ENCODE results near the gene ZNF280C. TPM values are rescaled to one million over a fixed set of nuclear protein-coding genes. Genes with fewer than 3 reads are reported as not detected.
"Not testable (repeated sequence)": the region's sequence is repeated elsewhere in the genome, so short reads cannot be mapped to it uniquely, and the experiment has no call there.

ZNF280C gene
- total RNA-seq, result 2.3 TPM
- long read RNA-seq, partial matches to known transcripts, result 1 of 1 reads
- long read RNA-seq, other reads (novel, unspliced or antisense), result 0 of 1 reads

- intact Hi-C loops (cut with DNase I), result no loop called here
- peak; percentile 92 for DNase-seq (ENCODE audit: low spot score)
These were observed at the start of gene ZNF280C for GRCh38 chrX:130268449-130269170. Gene ZNF280C, minus strand, starts transcription at chrX:130268899. Its CDS starts 8,450 bp downstream, at chrX:130260449.

GRCh38 chrX:130304587-130305368 is 36.1 kb upstream of the ZNF280C start:
- intact Hi-C loops (cut with DNase I), result no loop called here

GRCh38 chrX:130301977-130302376 is 33.3 kb upstream of the ZNF280C start:
- intact Hi-C loops (cut with DNase I), result no loop called here
- no peak for DNase-seq (ENCODE audit: low spot score)

More at GRCh38 chrX:130304587-130305368, 36.1 kb upstream of the ZNF280C start:
- no peak for DNase-seq (ENCODE audit: low spot score)

GRCh38 chrX:130301405-130301804 is 32.7 kb upstream of the ZNF280C start:
- DNase-seq (ENCODE audit: low spot score), result no peak
- intact Hi-C loops (cut with DNase I), result no loop called here

GRCh38 chrX:130300010-130300282 is 31.2 kb upstream of the ZNF280C start:
- no peak for DNase-seq (ENCODE audit: low spot score)
- intact Hi-C loops (cut with DNase I), result no loop called here

GRCh38 chrX:130299279-130300009 is 30.7 kb upstream of the ZNF280C start:
- intact Hi-C loops (cut with DNase I), result no loop called here

GRCh38 chrX:130296743-130297142 is 28.0 kb upstream of the ZNF280C start:
- intact Hi-C loops (cut with DNase I), result no loop called here
- no peak for DNase-seq (ENCODE audit: low spot score)

More at GRCh38 chrX:130299279-130300009, 30.7 kb upstream of the ZNF280C start:
- no peak for DNase-seq (ENCODE audit: low spot score)

- no peak for DNase-seq (ENCODE audit: low spot score)
- intact Hi-C loops (cut with DNase I), result no loop called here
These were observed 27.6 kb upstream of the ZNF280C start for GRCh38 chrX:130296297-130296678.

GRCh38 chrX:130295519-130296296 is 27.0 kb upstream of the ZNF280C start:
- intact Hi-C loops (cut with DNase I), result no loop called here
- no peak for DNase-seq (ENCODE audit: low spot score)

- intact Hi-C loops (cut with DNase I), result no loop called here
- no peak for DNase-seq (ENCODE audit: low spot score)
These were observed 18.5 kb upstream of the ZNF280C start for GRCh38 chrX:130287071-130287770.

GRCh38 chrX:130285710-130286109 is 17.0 kb upstream of the ZNF280C start:
- intact Hi-C loops (cut with DNase I), result no loop called here
- DNase-seq (ENCODE audit: low spot score), result no peak

- intact Hi-C loops (cut with DNase I), result no loop called here
- no peak for DNase-seq (ENCODE audit: low spot score)
These were observed 16.4 kb upstream of the ZNF280C start for GRCh38 chrX:130285069-130285620.

- no peak for DNase-seq (ENCODE audit: low spot score)
- intact Hi-C loops (cut with DNase I), result no loop called here
These were observed 13.5 kb upstream of the ZNF280C start for GRCh38 chrX:130282151-130282550.

- intact Hi-C loops (cut with DNase I), result no loop called here
- no peak for DNase-seq (ENCODE audit: low spot score)
These were observed 12.2 kb upstream of the ZNF280C start for GRCh38 chrX:130280901-130281300.

- intact Hi-C loops (cut with DNase I), result not testable (repeated sequence)
These were observed 3.6 kb upstream of the ZNF280C start for GRCh38 chrX:130272253-130272652.

GRCh38 chrX:130269391-130269790 is 692 bp upstream of the ZNF280C start:
- intact Hi-C loops (cut with DNase I), result not testable (repeated sequence)

More at GRCh38 chrX:130272253-130272652, 3.6 kb upstream of the ZNF280C start:
- not testable (repeated sequence) for DNase-seq (ENCODE audit: low spot score)

GRCh38 chrX:130267956-130268448 is 697 bp downstream of the ZNF280C start:
- no peak for DNase-seq (ENCODE audit: low spot score)
- intact Hi-C loops (cut with DNase I), result no loop called here

More at GRCh38 chrX:130269391-130269790, 692 bp upstream of the ZNF280C start:
- DNase-seq (ENCODE audit: low spot score), result not testable (repeated sequence)

GRCh38 chrX:130264573-130264972 is 4.1 kb downstream of the ZNF280C start:
- no peak for DNase-seq (ENCODE audit: low spot score)
- intact Hi-C loops (cut with DNase I), result no loop called here
